Prostate gland (tissue), 2 donors: ENCODE results near the gene RAPGEF2.

Source experiments
- CTCF ChIP-seq, 4 experiments: fragments of 200-600 bp in 2 of 4; fragments of 450-650 bp in 2 of 4; sonication (generic) in 2 of 4; IDR thresholded peaks; 1 replicate in 3 of 4; 2 replicates in 1 of 4; pipeline ENCODE4 v1.5.1; 2016 to 2019; ENCODE audit warnings: antibody characterized with exemption in 4 of 4, mild to moderate bottlenecking in 2 of 4, moderate library complexity in 2 of 4
- POLR2A ChIP-seq: fragments of 450-650 bp; IDR thresholded peaks from one replicate; pipeline ENCODE4 v1.6.1; 2016; ENCODE audit warnings: antibody characterized with exemption, mild to moderate bottlenecking
- POLR2AphosphoS5 ChIP-seq: sonication (generic); formaldehyde crosslinking; IDR thresholded peaks from one replicate; pipeline ENCODE4 v1.6.1; 2017; ENCODE audit warnings: antibody characterized with exemption

GRCh38 chr4:159292137-159292896 lies 189.4 kb downstream of the RAPGEF2 start:
- no peak for TF ChIP-seq CTCF (IDR thresholded peaks at IDR 0.05)
- TF ChIP-seq POLR2A = no peak
- TF ChIP-seq POLR2AphosphoS5 = no peak
